B cell (primary cell): ENCODE data around the gene MYOC. TPM values are rescaled to one million over a fixed set of nuclear protein-coding genes. Genes with fewer than 3 reads are reported as not detected.

ENCODE experiments used
- ATAC-seq: fragments of 200-7000 bp; cut with Tn5 transposase; one replicate; pipeline ENCODE4 v1.10.0; 2021; ENCODE audit warnings: low read depth, mild to moderate bottlenecking, moderate number of reproducible peaks, moderate library complexity
- CTCF ChIA-PET: fragments of 350-600 bp; sonication (Branson Sonifier 250); formaldehyde crosslinking; loops from one replicate; lab custom pipeline; 2021; ENCODE audit warnings: antibody characterized with exemption, inconsistent platforms; lab: Charles Lee
- POLR2A ChIA-PET: fragments of 350-600 bp; sonication (Branson Sonifier 250); formaldehyde crosslinking; loops from one replicate; lab custom pipeline; 2021; ENCODE audit warnings: antibody characterized with exemption; lab: Charles Lee
- DNase-seq: peaks from one replicate; pipeline ENCODE4 v3.0.0; 2013
- H2AFZ ChIP-seq: 2 replicates; pipeline ENCODE4 v1.6.1; 2012; ENCODE audit warnings: mild to moderate bottlenecking, low read depth, low read length; ENCODE audit not compliant: insufficient read depth, poor library complexity, severe bottlenecking
- H3K27ac ChIP-seq, 2 donors: 1 replicate in 1 of 2; 2 replicates in 1 of 2; pipeline ENCODE4 v1.5.1; 2012 to 2013; ENCODE audit warnings: low read length in 2 of 2, mild to moderate bottlenecking in 2 of 2, moderate library complexity in 1 of 2
- H3K27me3 ChIP-seq, 4 experiments: fragments of 200-600 bp in 1 of 4; sonication (generic) in 1 of 4; replicated peaks in 1 of 4; 1 replicate in 2 of 4; 2 replicates in 2 of 4; pipeline versions ENCODE4 v1.6.1 to v1.7.0; 2013 to 2016; ENCODE audit warnings: low read length in 3 of 4, mild to moderate bottlenecking in 2 of 4, mixed read lengths in 1 of 4, moderate library complexity in 1 of 4; ENCODE audit not compliant: insufficient read depth in 4 of 4, control insufficient read depth in 3 of 4; ENCODE audit errors: control extremely low read depth in 1 of 4
- H3K36me3 ChIP-seq, 2 experiments: replicated peaks in 1 of 2; 1 replicate in 1 of 2; 2 replicates in 1 of 2; pipeline versions ENCODE4 v1.6.1 to v1.7.1; 2013; ENCODE audit warnings: low read length in 1 of 2; ENCODE audit not compliant: insufficient read depth in 2 of 2, control insufficient read depth in 1 of 2; ENCODE audit errors: control extremely low read depth in 1 of 2, extremely low read depth in 1 of 2
- H3K4me1 ChIP-seq, 2 donors: fragments of 200-600 bp in 1 of 2; sonication (generic) in 1 of 2; 1 replicate in 1 of 2; 2 replicates in 1 of 2; pipeline versions ENCODE4 v1.5.1 to v1.6.1; 2013 to 2017; ENCODE audit warnings: low read length in 2 of 2; ENCODE audit not compliant: control insufficient read depth in 2 of 2, insufficient read depth in 2 of 2
- H3K4me2 ChIP-seq: replicated peaks from 2 replicates; pipeline ENCODE3; 2012; ENCODE audit warnings: mild to moderate bottlenecking, low read depth, low read length; ENCODE audit not compliant: poor library complexity, severe bottlenecking
- H3K4me3 ChIP-seq, 5 experiments: fragments of 200-600 bp in 1 of 5; sonication (generic) in 1 of 5; 1 replicate in 3 of 5; 2 replicates in 2 of 5; pipeline versions ENCODE4 v1.5.1 to v1.7.0; 2011 to 2016; ENCODE audit warnings: low read length in 4 of 5, mild to moderate bottlenecking in 4 of 5, low read depth in 2 of 5, control low read depth in 1 of 5, moderate library complexity in 1 of 5; ENCODE audit not compliant: insufficient read depth in 1 of 5; ENCODE audit errors: control extremely low read depth in 1 of 5, extremely low read depth in 1 of 5
- H3K79me2 ChIP-seq: fragments of 200-600 bp; sonication (generic); one replicate; pipeline ENCODE4 v1.6.0; 2016; ENCODE audit warnings: low read length; ENCODE audit not compliant: control insufficient read depth, insufficient read depth
- H3K9ac ChIP-seq: fragments of 200-600 bp; sonication (generic); 2 replicates; pipeline ENCODE4 v1.6.1; 2017; ENCODE audit warnings: mild to moderate bottlenecking, low read length, moderate library complexity
- H3K9me3 ChIP-seq, 3 donors: one replicate each; pipeline versions ENCODE4 v1.6.1 to v1.7.1; 2013; ENCODE audit warnings: low read length in 2 of 3; ENCODE audit not compliant: control insufficient read depth in 2 of 3, insufficient read depth in 1 of 3; ENCODE audit errors: control extremely low read depth in 1 of 3
- H4K20me1 ChIP-seq: 2 replicates; pipeline ENCODE4 v1.6.0; 2012; ENCODE audit warnings: mild to moderate bottlenecking, low read length; ENCODE audit not compliant: insufficient read depth, control insufficient read depth, poor library complexity, severe bottlenecking
- H3K27ac Mint-ChIP-seq: one replicate; pipeline ENCODE4 v1.8.0; 2021; ENCODE audit warnings: mixed read lengths
- H3K27me3 Mint-ChIP-seq: one replicate; pipeline ENCODE4 v1.8.0; 2021; ENCODE audit warnings: mixed read lengths
- H3K4me1 Mint-ChIP-seq: one replicate; pipeline ENCODE4 v1.8.0; 2021; ENCODE audit warnings: mixed read lengths
- H3K4me3 Mint-ChIP-seq: one replicate; pipeline ENCODE4 v1.8.0; 2021; ENCODE audit warnings: mixed read lengths
- H3K9me3 Mint-ChIP-seq: one replicate; pipeline ENCODE4 v1.8.0; 2022; ENCODE audit warnings: mixed read lengths; ENCODE audit not compliant: insufficient read depth
- CTCF ChIP-seq: fragments of 200-600 bp; IDR thresholded peaks from one replicate; pipeline ENCODE4 v1.8.0; 2022; ENCODE audit warnings: antibody characterized with exemption, mild to moderate bottlenecking
- EZH2 ChIP-seq: IDR thresholded peaks from 2 replicates; pipeline ENCODE4 v1.6.1; 2012; ENCODE audit warnings: borderline replicate concordance, low read depth, mild to moderate bottlenecking, moderate library complexity, low read length; ENCODE audit not compliant: insufficient read depth, poor library complexity, severe bottlenecking
- WGBS: methylation state at CpG from one replicate; pipeline ENCODE4 v1.1.5; 2013; ENCODE audit warnings: missing lambda C conversion rate; ENCODE audit not compliant: insufficient coverage; 5-methylcytosine and 5-hydroxymethylcytosine counted together
- intact Hi-C: fragments of 100-400 bp; cut with micrococcal nuclease; formaldehyde crosslinking; loops from one replicate; pipeline ENCODE4 v1.10.0; 2022
- polyA plus RNA-seq: library from polyadenylated mRNA; depleted of rRNA; stranded (reverse); fragments of >200 nt; gene quantifications from 2 replicates; pipeline ENCODE4 v1.2.3, GENCODE V29; 2012
- total RNA-seq, 2 donors: library from RNA; stranded (reverse); fragments of 120-200 nt in 1 of 2; gene quantifications; 1 replicate in 1 of 2; 2 replicates in 1 of 2; pipeline versions ENCODE4 v1.2.3 to v1.2.4, GENCODE V29; 2013 to 2022

Gene MYOC
- total and polyA plus RNA-seq, 2 donors (not counting 1 experiment from before 2014, with no cell fraction given) = not detected

- no peak overlapping the region for H3K4me3 ChIP-seq
- no CpG with 5 or more reads among the region's 1 CpG for WGBS
- H3K4me2 ChIP-seq = no peak overlapping the region
- ATAC-seq (no peak), DNase-seq (no peak)
- TF ChIP-seq EZH2 = no peak
- no peak for TF ChIP-seq CTCF
- H3K27me3 ChIP-seq = no peaks in the 10 kb centered on the region
- no peaks in the 10 kb centered on the region for H3K79me2 ChIP-seq
- no peaks in the 10 kb centered on the region for H3K36me3 ChIP-seq
- Mint-ChIP-seq H3K4me3 (no peak overlapping the region), H3K4me1 (peaks cover 3% of the 10 kb centered on the region), H3K9me3 (no peaks in the 10 kb centered on the region), H3K27ac (no peak overlapping the region), H3K27me3 (peaks cover 8% of the 10 kb centered on the region)
- CTCF ChIA-PET = interaction anchor here (1.0 to 3.0 kb wide), 2 partner anchors 10 to 339 kb away, joined by 4 to 18 read pairs; no protein-coding TSS in a partner anchor
- H3K9me3 ChIP-seq = no peaks in the 10 kb centered on the region
- no peak overlapping the region for H3K27ac ChIP-seq
- POLR2A ChIA-PET = no interaction called here
- no peak overlapping the region for H3K9ac ChIP-seq
- H2AFZ ChIP-seq = no peak overlapping the region
- no peaks in the 10 kb centered on the region for H4K20me1 ChIP-seq
- H3K4me1 ChIP-seq = no peaks in the 10 kb centered on the region
- intact Hi-C loops = no loop called here
These were observed 6.3 kb downstream of the MYOC start for GRCh38 chr1:171646249-171646560.

GRCh38 chr1:171645553-171646248, 6.8 kb downstream of the MYOC start:
- Mint-ChIP-seq H3K9me3 (no peaks in the 10 kb centered on the region), H3K4me3 (no peak overlapping the region), H3K27ac (no peak overlapping the region), H3K4me1 (peaks cover 3% of the 10 kb centered on the region), H3K27me3 (peaks cover 6% of the 10 kb centered on the region)
- ChIA-PET CTCF (interaction anchor here (1.1 to 3.0 kb wide), 4 partner anchors 9 to 342 kb away, joined by 3 to 18 read pairs (median 4); no protein-coding TSS in a partner anchor), POLR2A (no interaction called here)
- Histone ChIP-seq H3K4me3 (no peak overlapping the region), H3K27ac (no peak overlapping the region), H3K9me3 (no peaks in the 10 kb centered on the region), H3K27me3 (no peaks in the 10 kb centered on the region), H3K9ac (no peak overlapping the region), H3K4me1 (no peaks in the 10 kb centered on the region), H3K36me3 (no peaks in the 10 kb centered on the region), H2AFZ (no peak overlapping the region), H4K20me1 (no peaks in the 10 kb centered on the region), H3K79me2 (no peaks in the 10 kb centered on the region), H3K4me2 (no peak overlapping the region)
- WGBS = 77% methylated on average over 7 of the region's 8 CpGs
- ATAC-seq (no peak), DNase-seq (no peak)
- TF ChIP-seq CTCF = no peak
- no peak for TF ChIP-seq EZH2
- intact Hi-C loops = loop anchor here (1.0 kb wide), 1 partner anchor 340 kb away; no protein-coding TSS in a partner anchor
